Measurements from ENCODE around the gene ZNF785. TPM values are rescaled to one million over a fixed set of nuclear protein-coding genes. Genes with fewer than 3 reads are reported as not detected.

ZNF785 gene
- total and polyA plus RNA-seq, 3 experiments from 2014 or later, result 4.8 to 13.0 (median 10.9) TPM

DNA sequence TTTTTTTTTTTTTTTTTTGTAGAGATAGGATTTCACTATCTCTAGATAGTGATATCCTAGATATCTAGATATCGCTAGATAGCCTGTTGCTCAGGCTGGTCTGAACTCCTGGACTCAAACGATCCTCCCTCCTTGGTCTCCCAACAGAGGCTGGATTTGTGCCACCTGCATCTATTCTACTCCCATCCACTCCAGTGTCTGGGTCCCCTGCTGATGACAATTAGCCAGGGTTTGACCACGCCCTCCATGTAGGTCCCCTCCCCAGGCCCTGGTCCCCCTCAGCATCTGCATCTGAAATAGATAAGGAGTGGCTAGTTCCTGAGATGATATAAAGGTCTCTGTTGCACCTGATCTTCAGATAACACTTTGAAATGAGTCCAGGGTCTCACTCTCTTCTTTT is 16.2 kb downstream of the ZNF785 start:
- Mint-ChIP-seq H3K4me3 (peak overlapping the region in 5 of 7 donors; percentile 12 to 90 (median 23)), H3K4me1 (peaks cover 20 to 53% (median 35%) of the 10 kb centered on the region in 3 donors), H3K36me3 (peaks cover 0 to 15% (median 2%) of the 10 kb centered on the region in 3 donors), H3K27ac (peak overlapping the region in 5 of 8 donors; percentile 60 to 96 (median 73)), H3K9me3 (no peaks in the 10 kb centered on the region), H3K27me3 (no peaks in the 10 kb centered on the region)
- H3K9me3 ChIP-seq (ENCODE audit: low read length), result no peaks in the 10 kb centered on the region
- H3K27me3 ChIP-seq (ENCODE audit: insufficient read depth, low read length, poor library complexity, severe bottlenecking), result no peaks in the 10 kb centered on the region
- H3K27ac ChIP-seq (ENCODE audit: low read depth, low read length), result no peak overlapping the region
- ChIA-PET POLR2A (interaction anchor here (0.6 to 1.5 kb wide), 5 partner anchors 34 to 186 kb away, joined by 3 to 9 read pairs (median 5); partner anchors contain the start of genes DCTPP1 and ZNF747), CTCF (interaction anchor here (1.1 to 1.5 kb wide), 4 partner anchors 11 to 140 kb away, joined by 3 to 11 read pairs (median 4); partner anchors contain the start of genes DCTPP1 and ZNF764)
- H3K4me1 ChIP-seq (ENCODE audit: insufficient read depth, low read length), result peaks cover 44% of the 10 kb centered on the region
- DNase-seq, result no peak
- H3K36me3 ChIP-seq (ENCODE audit: insufficient read depth, low read length), result no peaks in the 10 kb centered on the region
- no peak overlapping the region for H3K4me3 ChIP-seq (ENCODE audit: low read length)

DNA sequence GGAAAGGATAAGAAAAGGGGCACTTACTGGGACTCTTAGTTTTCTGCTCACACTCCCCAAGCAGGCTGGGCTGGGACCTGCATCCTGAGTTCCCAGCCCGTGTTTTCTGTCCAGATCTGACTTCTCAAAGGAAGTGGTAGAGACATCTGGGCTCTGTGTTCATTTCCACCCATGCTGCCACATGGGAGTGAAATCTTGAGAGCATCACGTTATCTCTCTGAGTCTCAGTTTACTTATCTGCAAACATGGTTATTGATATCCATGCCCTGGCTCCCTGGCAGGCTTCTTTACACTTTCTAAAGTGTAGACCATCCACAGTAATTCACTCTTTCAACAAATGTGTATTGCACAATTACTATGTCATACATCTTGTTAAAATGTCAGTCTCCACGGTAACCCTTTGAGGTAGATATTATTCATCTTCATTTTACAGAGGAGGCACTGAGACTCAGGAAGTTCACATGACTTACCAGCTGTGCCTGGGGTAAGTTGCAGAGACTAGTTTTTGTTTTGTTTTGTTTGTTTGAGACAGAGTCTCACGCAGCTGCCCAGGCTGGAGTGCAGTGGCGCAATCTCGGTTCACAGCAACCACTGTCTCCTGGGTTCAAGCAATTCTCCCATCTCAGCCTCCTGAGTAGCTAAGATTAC is 17.4 kb downstream of the ZNF785 start:
- no peaks in the 10 kb centered on the region for H3K27me3 Mint-ChIP-seq
- H3K27ac Mint-ChIP-seq, result peak overlapping the region; percentile 94 to 99 (median 97)
- H3K4me3 Mint-ChIP-seq, result peak overlapping the region; percentile 71 to 90 (median 82)
- no peaks in the 10 kb centered on the region for H3K27me3 ChIP-seq (ENCODE audit: insufficient read depth, low read length, poor library complexity, severe bottlenecking)
- no peak overlapping the region for H3K4me3 ChIP-seq (ENCODE audit: low read length)
- peaks cover 0 to 15% (median 2%) of the 10 kb centered on the region in 3 donors for H3K36me3 Mint-ChIP-seq
- H3K4me1 Mint-ChIP-seq, result peaks cover 17 to 48% (median 30%) of the 10 kb centered on the region in 3 donors
- H3K36me3 ChIP-seq (ENCODE audit: insufficient read depth, low read length), result no peaks in the 10 kb centered on the region
- H3K9me3 ChIP-seq (ENCODE audit: low read length), result no peaks in the 10 kb centered on the region
- DNase-seq, result peak; percentile 26 to 72 (median 61)
- H3K4me1 ChIP-seq (ENCODE audit: insufficient read depth, low read length), result peaks cover 44% of the 10 kb centered on the region
- H3K9me3 Mint-ChIP-seq, result no peaks in the 10 kb centered on the region
- ChIA-PET CTCF (interaction anchor here (1.1 to 1.5 kb wide), 5 partner anchors 10 to 138 kb away, joined by 3 to 11 read pairs (median 3); partner anchors contain the start of genes DCTPP1, PRR14 and ZNF764), POLR2A (interaction anchor here (0.5 to 1.5 kb wide), 11 partner anchors 9 to 1546 kb away, joined by 3 to 11 read pairs (median 5); partner anchors contain the start of genes DCTPP1, ZNF747 and ZNF764)
- H3K27ac ChIP-seq (ENCODE audit: low read depth, low read length), result peak overlapping the region; percentile 55

DNA sequence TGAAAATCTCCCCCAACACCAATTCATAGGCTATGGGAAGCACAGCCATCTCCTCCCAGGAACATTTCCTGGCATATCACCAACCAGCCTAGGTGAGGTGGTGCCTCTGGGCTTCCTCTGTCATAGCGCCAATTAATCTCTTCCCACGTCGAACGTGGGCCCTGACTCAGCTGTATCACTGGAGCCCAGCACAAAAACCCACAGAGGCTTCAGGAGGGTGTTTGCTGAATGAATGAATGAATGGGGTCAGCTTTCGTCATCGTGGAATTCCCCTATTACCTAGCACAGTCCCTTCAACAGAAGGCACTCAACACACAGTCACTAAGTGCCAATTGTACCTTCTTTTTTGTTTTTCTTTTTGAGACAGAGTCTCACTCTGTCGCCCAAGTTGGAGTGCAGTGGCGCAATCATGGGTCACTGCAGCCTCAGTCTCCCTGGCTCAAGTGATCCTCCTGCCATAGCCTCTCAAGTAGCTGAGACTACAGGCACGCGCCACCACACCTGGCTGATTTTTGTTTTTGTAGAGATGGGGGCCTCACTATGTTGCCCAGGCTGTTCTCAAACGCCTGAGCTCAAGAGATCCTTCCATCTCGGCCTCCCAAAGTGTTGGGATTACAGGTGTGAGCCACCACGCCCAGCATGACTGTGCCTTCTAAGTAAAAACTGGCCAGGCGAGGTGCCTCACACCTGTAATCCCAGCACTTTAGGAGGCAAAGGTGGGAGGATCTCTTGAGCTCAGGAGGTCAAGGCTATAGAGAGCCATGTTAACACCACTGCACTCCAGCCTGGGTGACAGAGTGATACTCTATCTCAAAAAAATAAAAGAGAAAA is 18.1 kb downstream of the ZNF785 start:
- Histone ChIP-seq H3K4me3 (ENCODE audit: low read length) (no peak overlapping the region), H3K27ac (ENCODE audit: low read depth, low read length) (peak overlapping the region; percentile 55), H3K27me3 (ENCODE audit: insufficient read depth, low read length, poor library complexity, severe bottlenecking) (no peaks in the 10 kb centered on the region), H3K9me3 (ENCODE audit: low read length) (no peaks in the 10 kb centered on the region), H3K36me3 (ENCODE audit: insufficient read depth, low read length) (no peaks in the 10 kb centered on the region), H3K4me1 (ENCODE audit: insufficient read depth, low read length) (peaks cover 40% of the 10 kb centered on the region)
- peak in 4 of 5 donors; percentile 24 to 74 (median 48) for DNase-seq
- H3K27me3 Mint-ChIP-seq, result no peaks in the 10 kb centered on the region
- peak overlapping the region; percentile 94 to 99 (median 97) for H3K27ac Mint-ChIP-seq
- CTCF ChIA-PET, result interaction anchor here (1.2 to 1.5 kb wide), 3 partner anchors 9 to 138 kb away, joined by 3 read pairs; partner anchors contain the start of genes DCTPP1, PRR14 and ZNF764
- H3K36me3 Mint-ChIP-seq, result peaks cover 0 to 15% (median 2%) of the 10 kb centered on the region in 3 donors
- no peaks in the 10 kb centered on the region for H3K9me3 Mint-ChIP-seq
- H3K4me3 Mint-ChIP-seq, result peak overlapping the region in 6 of 7 donors; percentile 65 to 90 (median 82)
- H3K4me1 Mint-ChIP-seq, result peaks cover 14 to 46% (median 29%) of the 10 kb centered on the region in 3 donors
- POLR2A ChIA-PET, result interaction anchor here (0.6 to 1.3 kb wide), 3 partner anchors 9 to 40 kb away, joined by 3 to 5 read pairs (median 3); partner anchors contain the start of gene ZNF764

- H3K4me3 Mint-ChIP-seq, result peak overlapping the region in 1 of 7 donors; percentile 51
- DNase-seq, result no peak
- no peaks in the 10 kb centered on the region for H3K27me3 Mint-ChIP-seq
- peaks cover 0 to 10% (median 2%) of the 10 kb centered on the region in 3 donors for H3K36me3 Mint-ChIP-seq
- no peaks in the 10 kb centered on the region for H3K27me3 ChIP-seq (ENCODE audit: insufficient read depth, low read length, poor library complexity, severe bottlenecking)
- ChIA-PET CTCF (interaction anchor here (0.9 to 1.6 kb wide), 7 partner anchors 8 to 116 kb away, joined by 3 to 7 read pairs (median 3); partner anchors contain the start of genes PRR14, ZNF747 and ZNF764), POLR2A (interaction anchor here (1.3 kb wide), 1 partner anchor 14 kb away, joined by 6 read pairs; no protein-coding TSS in a partner anchor)
- H3K4me1 Mint-ChIP-seq, result peaks cover 9 to 40% (median 24%) of the 10 kb centered on the region in 3 donors
- H3K9me3 ChIP-seq (ENCODE audit: low read length), result no peaks in the 10 kb centered on the region
- no peaks in the 10 kb centered on the region for H3K9me3 Mint-ChIP-seq
- no peak overlapping the region for H3K4me3 ChIP-seq (ENCODE audit: low read length)
- H3K27ac Mint-ChIP-seq, result peak overlapping the region in 5 of 8 donors; percentile 8 to 96 (median 32)
- peaks cover 37% of the 10 kb centered on the region for H3K4me1 ChIP-seq (ENCODE audit: insufficient read depth, low read length)
- no peak overlapping the region for H3K27ac ChIP-seq (ENCODE audit: low read depth, low read length)
- H3K36me3 ChIP-seq (ENCODE audit: insufficient read depth, low read length), result no peaks in the 10 kb centered on the region
Observed at GRCh38 chr16:30566531-30566930, 19.0 kb downstream of the ZNF785 start.

GRCh38 chr16:30565984-30566383 is 19.5 kb downstream of the ZNF785 start:
- Histone ChIP-seq H3K9me3 (ENCODE audit: low read length) (no peaks in the 10 kb centered on the region), H3K4me3 (ENCODE audit: low read length) (no peak overlapping the region), H3K4me1 (ENCODE audit: insufficient read depth, low read length) (peaks cover 35% of the 10 kb centered on the region), H3K27me3 (ENCODE audit: insufficient read depth, low read length, poor library complexity, severe bottlenecking) (no peaks in the 10 kb centered on the region), H3K27ac (ENCODE audit: low read depth, low read length) (no peak overlapping the region), H3K36me3 (ENCODE audit: insufficient read depth, low read length) (no peaks in the 10 kb centered on the region)
- DNase-seq, result no peak
- ChIA-PET POLR2A (interaction anchor here (1.3 kb wide), 1 partner anchor 14 kb away, joined by 6 read pairs; no protein-coding TSS in a partner anchor), CTCF (interaction anchor here (0.9 to 1.8 kb wide), 7 partner anchors 9 to 136 kb away, joined by 3 to 7 read pairs (median 3); partner anchors contain the start of genes DCTPP1 and ZNF747)
- no peaks in the 10 kb centered on the region for H3K27me3 Mint-ChIP-seq
- no peaks in the 10 kb centered on the region for H3K9me3 Mint-ChIP-seq
- peak overlapping the region in 1 of 7 donors; percentile 51 for H3K4me3 Mint-ChIP-seq
- H3K4me1 Mint-ChIP-seq, result peaks cover 13 to 42% (median 26%) of the 10 kb centered on the region in 3 donors
- H3K36me3 Mint-ChIP-seq, result peaks cover 0 to 7% (median 2%) of the 10 kb centered on the region in 3 donors
- H3K27ac Mint-ChIP-seq, result peak overlapping the region in 4 of 8 donors; percentile 8 to 96 (median 80)

DNA sequence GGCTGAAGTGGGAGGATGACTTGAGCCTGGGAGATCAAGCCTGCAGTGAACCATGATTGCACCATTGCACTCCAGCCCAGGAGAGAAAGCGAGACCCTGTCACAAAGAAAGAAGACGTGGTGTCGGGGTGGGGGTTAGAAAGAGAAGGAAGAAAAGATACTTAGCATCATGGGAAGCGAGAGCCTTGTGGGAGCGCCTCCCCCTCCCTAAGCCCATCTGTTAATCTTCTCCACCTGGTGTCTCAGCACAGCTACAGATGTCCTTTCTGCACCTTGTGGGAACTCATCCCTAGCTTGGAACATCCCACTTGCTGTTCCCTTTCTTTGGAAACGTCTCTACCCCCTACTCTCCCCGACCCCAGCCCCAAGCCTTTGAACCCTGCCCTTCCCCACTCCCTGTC is 20.0 kb downstream of the ZNF785 start:
- peaks cover 0 to 4% (median 2%) of the 10 kb centered on the region in 3 donors for H3K36me3 Mint-ChIP-seq
- H3K4me3 ChIP-seq (ENCODE audit: low read length), result no peak overlapping the region
- H3K4me1 Mint-ChIP-seq, result peaks cover 15 to 40% (median 25%) of the 10 kb centered on the region in 3 donors
- no peak overlapping the region for H3K27ac ChIP-seq (ENCODE audit: low read depth, low read length)
- H3K9me3 Mint-ChIP-seq, result no peaks in the 10 kb centered on the region
- H3K27ac Mint-ChIP-seq, result peak overlapping the region in 3 of 8 donors; percentile 22 to 93 (median 82)
- peaks cover 30% of the 10 kb centered on the region for H3K4me1 ChIP-seq (ENCODE audit: insufficient read depth, low read length)
- H3K4me3 Mint-ChIP-seq, result peak overlapping the region in 2 of 7 donors; percentile 30 to 65
- H3K36me3 ChIP-seq (ENCODE audit: insufficient read depth, low read length), result no peaks in the 10 kb centered on the region
- CTCF ChIA-PET, result interaction anchor here (1.0 to 1.8 kb wide), 6 partner anchors 8 to 135 kb away, joined by 3 to 7 read pairs (median 4); partner anchors contain the start of genes DCTPP1 and ZNF747
- POLR2A ChIA-PET, result interaction anchor here (1.3 kb wide), 1 partner anchor 13 kb away, joined by 6 read pairs; no protein-coding TSS in a partner anchor
- DNase-seq, result no peak
- no peaks in the 10 kb centered on the region for H3K27me3 ChIP-seq (ENCODE audit: insufficient read depth, low read length, poor library complexity, severe bottlenecking)
- no peaks in the 10 kb centered on the region for H3K9me3 ChIP-seq (ENCODE audit: low read length)
- no peaks in the 10 kb centered on the region for H3K27me3 Mint-ChIP-seq

DNA sequence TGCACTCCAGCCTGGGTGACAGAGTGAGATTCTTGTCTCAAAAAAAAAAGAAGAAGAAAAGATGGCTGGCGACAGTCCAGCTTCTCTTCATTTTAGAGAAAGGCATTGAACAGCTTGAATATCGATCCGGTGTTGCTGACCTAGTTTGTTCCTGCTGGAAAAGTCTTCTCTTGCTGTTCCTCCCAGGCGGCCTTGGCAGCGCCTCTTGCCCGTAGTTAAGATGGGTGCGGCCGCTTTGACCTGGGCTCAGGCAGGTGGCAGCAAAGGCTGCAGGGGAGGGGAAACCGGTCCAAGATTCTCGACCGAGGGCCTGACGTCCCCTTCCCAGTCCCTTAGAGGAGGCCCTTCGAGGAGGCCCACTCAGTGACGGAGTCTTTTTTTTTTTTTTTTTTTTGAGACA is 23.5 kb downstream of the ZNF785 start:
- Mint-ChIP-seq H3K4me1 (peaks cover 17 to 37% (median 20%) of the 10 kb centered on the region in 3 donors), H3K27ac (peak overlapping the region in 2 of 8 donors; percentile 79 to 87), H3K9me3 (no peaks in the 10 kb centered on the region), H3K36me3 (peaks cover 0 to 6% (median 0%) of the 10 kb centered on the region in 3 donors), H3K27me3 (peaks cover 0 to 2% of the 10 kb centered on the region in 2 donors), H3K4me3 (peak overlapping the region in 6 of 7 donors; percentile 80 to 86 (median 82))
- Histone ChIP-seq H3K27ac (ENCODE audit: low read depth, low read length) (no peak overlapping the region), H3K9me3 (ENCODE audit: low read length) (no peaks in the 10 kb centered on the region), H3K27me3 (ENCODE audit: insufficient read depth, low read length, poor library complexity, severe bottlenecking) (no peaks in the 10 kb centered on the region), H3K4me1 (ENCODE audit: insufficient read depth, low read length) (peaks cover 9% of the 10 kb centered on the region), H3K36me3 (ENCODE audit: insufficient read depth, low read length) (no peaks in the 10 kb centered on the region), H3K4me3 (ENCODE audit: low read length) (no peak overlapping the region)
- CTCF ChIA-PET, result interaction anchor here (1.0 to 1.6 kb wide), 3 partner anchors 26 to 132 kb away, joined by 3 to 5 read pairs (median 4); partner anchors contain the start of gene DCTPP1
- POLR2A ChIA-PET, result interaction anchor here (0.7 to 2.3 kb wide), 3 partner anchors 9 to 97 kb away, joined by 3 to 15 read pairs (median 8); partner anchors contain the start of gene ZNF688
- DNase-seq, result no peak
